Body of pancreas (tissue), 4 donors: ENCODE measurements around the gene SRRM3.
"Not testable (repeated sequence)": the region's sequence is repeated elsewhere in the genome, so short reads cannot be mapped to it uniquely, and the experiment has no call there.

Source experiments
- CTCF ChIP-seq, 7 experiments: fragments of 450-650 bp in 4 of 7; fragments of 200-600 bp in 3 of 7; sonication (generic) in 3 of 7; IDR thresholded peaks; one replicate each; pipeline ENCODE4 v1.5.1; 2016 to 2019; ENCODE audit warnings: antibody characterized with exemption in 7 of 7
- POLR2A ChIP-seq, 3 donors: fragments of 450-650 bp; IDR thresholded peaks; one replicate each; pipeline ENCODE4 v1.6.1; 2016; ENCODE audit warnings: antibody characterized with exemption in 3 of 3, mild to moderate bottlenecking in 2 of 3

- not testable (repeated sequence) for TF ChIP-seq POLR2A, CTCF (IDR thresholded peaks at IDR 0.05)
These were observed 44.6 kb upstream of the SRRM3 start for GRCh38 chr7:76156992-76157685.
